ENCODE results near the gene KLHL22. TPM values are rescaled to one million over a fixed set of nuclear protein-coding genes. Genes with fewer than 3 reads are reported as not detected.

Gene KLHL22
- total and polyA plus RNA-seq, 5 experiments from 2014 or later = 16.1 to 71.9 (median 25.4) TPM

GRCh38 chr22:20426259-20426615 is 69.4 kb downstream of the KLHL22 start:
- Mint-ChIP-seq H3K36me3 (peaks cover 0 to 2% (median 0%) of the 10 kb centered on the region in 3 donors), H3K27me3 (peaks cover 11 to 37% (median 17%) of the 10 kb centered on the region in 5 donors), H3K4me3 (peak overlapping the region in 7 of 10 donors; percentile 4 to 50 (median 38)), H3K27ac (no peak overlapping the region), H3K9me3 (peaks cover 0 to 2% (median 0%) of the 10 kb centered on the region in 9 donors), H3K4me1 (peaks cover 6 to 36% (median 28%) of the 10 kb centered on the region in 4 donors)
- DNase-seq (no peak), ATAC-seq (no peak)
- POLR2A ChIA-PET = no interaction called here

DNA sequence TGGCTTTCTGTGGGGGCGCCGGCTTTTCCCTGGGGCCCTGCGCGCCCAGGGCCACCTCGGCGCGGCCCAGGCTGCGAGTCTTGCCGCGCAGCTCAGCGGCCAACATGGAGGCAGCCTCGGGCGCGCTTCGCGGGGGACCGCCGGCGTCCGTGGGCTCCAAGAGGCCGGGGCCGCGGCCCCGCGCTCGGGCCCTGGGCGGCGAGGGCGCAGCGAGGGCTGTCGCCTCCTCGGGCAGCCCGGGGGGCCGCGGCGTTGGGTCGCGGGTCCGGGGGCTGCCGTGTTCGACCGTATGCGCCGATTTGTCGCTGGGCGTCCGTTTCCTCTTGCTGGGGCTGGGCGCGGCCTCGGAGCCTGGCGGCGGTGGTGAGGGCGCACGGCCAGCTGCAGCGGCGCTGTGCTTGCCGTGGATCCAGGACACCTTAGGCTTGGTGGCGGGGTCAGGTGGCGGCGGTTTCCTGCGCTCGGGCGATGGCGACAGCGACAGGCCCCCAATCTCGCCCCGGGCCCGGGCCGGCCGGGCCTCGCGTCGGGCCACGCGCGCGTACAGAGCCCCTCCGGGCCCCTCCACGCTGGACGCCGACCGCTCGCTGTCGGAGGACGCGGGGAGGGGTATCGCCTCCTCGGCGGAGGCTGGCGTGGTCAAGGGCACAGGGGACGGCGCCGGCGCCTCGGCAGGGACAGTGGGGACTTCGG is 69.9 kb downstream of the KLHL22 start:
- no peak for ATAC-seq
- POLR2A ChIA-PET = no interaction called here
- peaks cover 11 to 35% (median 17%) of the 10 kb centered on the region in 5 donors for H3K27me3 Mint-ChIP-seq
- no peak for DNase-seq
- peaks cover 0 to 2% (median 0%) of the 10 kb centered on the region in 9 donors for H3K9me3 Mint-ChIP-seq
- peaks cover 0 to 2% (median 0%) of the 10 kb centered on the region in 3 donors for H3K36me3 Mint-ChIP-seq
- H3K27ac Mint-ChIP-seq = no peak overlapping the region
- peaks cover 6 to 31% (median 26%) of the 10 kb centered on the region in 4 donors for H3K4me1 Mint-ChIP-seq
- H3K4me3 Mint-ChIP-seq = peak overlapping the region in 1 of 10 donors; percentile 63

DNA sequence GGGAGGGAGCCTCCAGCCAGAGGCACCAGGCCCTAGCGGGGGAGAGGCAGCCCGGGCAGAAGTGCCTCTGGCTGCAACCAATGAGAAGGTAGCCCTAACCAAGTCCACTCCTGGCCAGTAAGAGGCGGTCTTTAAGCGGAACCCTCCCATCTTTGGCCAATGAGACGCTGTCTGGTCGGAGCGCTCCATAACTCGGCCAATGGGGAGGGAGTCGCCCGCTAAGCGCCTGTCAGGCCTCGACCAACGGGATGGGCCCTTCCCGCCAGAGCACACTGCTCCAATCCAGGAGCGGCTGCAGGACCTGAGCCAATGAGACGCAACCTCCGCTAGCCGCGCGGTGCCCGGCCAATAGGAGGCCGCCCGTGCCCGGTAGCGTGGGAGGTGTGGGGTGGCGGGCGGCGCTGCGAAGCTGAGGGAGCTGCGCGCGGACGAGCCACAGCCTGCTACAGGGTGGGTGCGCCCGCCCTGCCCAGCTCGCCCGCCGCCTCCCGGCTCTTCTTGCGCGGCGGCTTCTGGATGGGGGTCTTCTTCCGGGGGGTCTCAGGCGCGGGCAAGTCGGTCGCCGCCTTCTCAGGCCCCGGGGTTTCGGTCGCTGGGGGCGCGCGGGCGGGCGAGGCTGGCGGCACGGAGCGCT is 70.5 kb downstream of the KLHL22 start:
- H3K9me3 Mint-ChIP-seq = peaks cover 0 to 2% (median 0%) of the 10 kb centered on the region in 9 donors
- H3K36me3 Mint-ChIP-seq = peaks cover 0 to 2% (median 0%) of the 10 kb centered on the region in 3 donors
- peaks cover 6 to 25% (median 21%) of the 10 kb centered on the region in 4 donors for H3K4me1 Mint-ChIP-seq
- no peak overlapping the region for H3K27ac Mint-ChIP-seq
- H3K4me3 Mint-ChIP-seq = peak overlapping the region in 7 of 10 donors; percentile 4 to 70 (median 62)
- peak in 1 of 2 donors; percentile 22 for ATAC-seq
- DNase-seq = no peak
- H3K27me3 Mint-ChIP-seq = peaks cover 11 to 30% (median 17%) of the 10 kb centered on the region in 5 donors
- POLR2A ChIA-PET = interaction anchor here (0.7 kb wide), 1 partner anchor 116 kb away, joined by 3 read pairs; no protein-coding TSS in a partner anchor

GRCh38 chr22:20424568-20424931 is 71.0 kb downstream of the KLHL22 start:
- no peak overlapping the region for H3K27ac Mint-ChIP-seq
- H3K4me3 Mint-ChIP-seq = peak overlapping the region in 5 of 10 donors; percentile 48 to 71 (median 67)
- peaks cover 0 to 2% (median 0%) of the 10 kb centered on the region in 9 donors for H3K9me3 Mint-ChIP-seq
- POLR2A ChIA-PET = interaction anchor here (0.7 kb wide), 1 partner anchor 117 kb away, joined by 3 read pairs; no protein-coding TSS in a partner anchor
- H3K27me3 Mint-ChIP-seq = peaks cover 11 to 30% (median 17%) of the 10 kb centered on the region in 5 donors
- DNase-seq = no peak
- no peak for ATAC-seq
- peaks cover 0 to 2% (median 0%) of the 10 kb centered on the region in 3 donors for H3K36me3 Mint-ChIP-seq
- peaks cover 6 to 24% (median 19%) of the 10 kb centered on the region in 4 donors for H3K4me1 Mint-ChIP-seq

- ATAC-seq (no peak), DNase-seq (no peak)
- POLR2A ChIA-PET = interaction anchor here (0.7 kb wide), 1 partner anchor 117 kb away, joined by 3 read pairs; no protein-coding TSS in a partner anchor
- Mint-ChIP-seq H3K4me3 (peak overlapping the region in 7 of 10 donors; percentile 32 to 71 (median 44)), H3K27me3 (peaks cover 10 to 30% (median 16%) of the 10 kb centered on the region in 5 donors), H3K27ac (peak overlapping the region in 3 of 10 donors; percentile 47 to 70 (median 59)), H3K9me3 (peaks cover 0 to 2% (median 0%) of the 10 kb centered on the region in 9 donors), H3K4me1 (peaks cover 5 to 22% (median 17%) of the 10 kb centered on the region in 4 donors), H3K36me3 (peaks cover 0 to 2% (median 0%) of the 10 kb centered on the region in 3 donors)
Measured at GRCh38 chr22:20423906-20424551, 71.6 kb downstream of the KLHL22 start.

- Mint-ChIP-seq H3K9me3 (peaks cover 0 to 2% (median 0%) of the 10 kb centered on the region in 9 donors), H3K4me1 (peaks cover 2 to 18% (median 13%) of the 10 kb centered on the region in 4 donors), H3K36me3 (peaks cover 0 to 2% (median 0%) of the 10 kb centered on the region in 3 donors), H3K27ac (peak overlapping the region in 4 of 10 donors; percentile 47 to 80 (median 64)), H3K4me3 (peak overlapping the region in 8 of 10 donors; percentile 32 to 73 (median 44)), H3K27me3 (peaks cover 7 to 28% (median 13%) of the 10 kb centered on the region in 5 donors)
- DNase-seq (no peak), ATAC-seq (no peak)
- POLR2A ChIA-PET = interaction anchor here (0.6 to 0.7 kb wide), 2 partner anchors 18 to 95 kb away, joined by 3 to 4 read pairs; no protein-coding TSS in a partner anchor
Measured at GRCh38 chr22:20423008-20423905, 72.3 kb downstream of the KLHL22 start.

DNA sequence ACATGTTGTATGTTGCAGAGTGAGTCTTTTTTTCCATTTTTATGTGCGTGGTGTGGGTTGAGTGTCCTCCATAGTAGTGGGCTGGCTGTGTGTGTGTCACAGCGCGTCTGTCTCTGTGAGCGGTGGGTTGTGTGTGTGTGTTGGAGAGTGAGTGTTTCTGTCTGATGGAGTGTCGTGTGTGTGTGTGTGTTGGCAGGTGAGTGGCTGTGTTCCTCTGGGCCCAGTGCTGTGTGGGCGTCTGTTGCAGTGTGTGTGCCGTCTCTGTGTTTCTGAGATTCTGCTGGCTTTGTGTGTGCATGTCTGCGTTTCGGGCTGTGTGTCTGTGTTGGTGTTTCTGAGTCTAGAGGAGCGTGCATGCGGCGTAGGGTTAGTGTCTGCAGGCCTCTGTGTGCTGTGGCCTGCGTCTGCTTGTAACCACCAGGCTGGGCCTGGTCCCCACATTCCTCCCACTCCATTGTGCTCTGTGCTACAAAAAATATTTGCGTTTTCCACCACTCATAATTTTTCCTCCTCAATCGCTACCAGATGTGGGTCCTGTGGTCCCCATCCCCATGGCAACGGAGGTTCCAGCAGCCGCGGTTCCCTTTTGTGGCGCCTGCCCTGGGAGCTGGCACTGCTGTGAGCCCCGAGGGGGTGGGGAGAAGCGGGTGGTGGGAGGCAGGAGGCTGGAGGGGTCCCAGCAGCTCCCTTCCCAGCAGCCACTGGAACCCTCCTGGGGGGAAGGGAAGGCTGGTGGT is 73.2 kb downstream of the KLHL22 start:
- no peak overlapping the region for H3K27ac Mint-ChIP-seq
- ATAC-seq (no peak), DNase-seq (no peak)
- no peak overlapping the region for H3K4me3 Mint-ChIP-seq
- peaks cover 0 to 2% (median 0%) of the 10 kb centered on the region in 9 donors for H3K9me3 Mint-ChIP-seq
- POLR2A ChIA-PET = interaction anchor here (0.7 kb wide), 1 partner anchor 19 kb away, joined by 3 read pairs; no protein-coding TSS in a partner anchor
- H3K27me3 Mint-ChIP-seq = peaks cover 5 to 25% (median 8%) of the 10 kb centered on the region in 5 donors
- H3K36me3 Mint-ChIP-seq = peaks cover 0 to 2% (median 0%) of the 10 kb centered on the region in 3 donors
- H3K4me1 Mint-ChIP-seq = peaks cover 2 to 15% (median 11%) of the 10 kb centered on the region in 4 donors

DNA sequence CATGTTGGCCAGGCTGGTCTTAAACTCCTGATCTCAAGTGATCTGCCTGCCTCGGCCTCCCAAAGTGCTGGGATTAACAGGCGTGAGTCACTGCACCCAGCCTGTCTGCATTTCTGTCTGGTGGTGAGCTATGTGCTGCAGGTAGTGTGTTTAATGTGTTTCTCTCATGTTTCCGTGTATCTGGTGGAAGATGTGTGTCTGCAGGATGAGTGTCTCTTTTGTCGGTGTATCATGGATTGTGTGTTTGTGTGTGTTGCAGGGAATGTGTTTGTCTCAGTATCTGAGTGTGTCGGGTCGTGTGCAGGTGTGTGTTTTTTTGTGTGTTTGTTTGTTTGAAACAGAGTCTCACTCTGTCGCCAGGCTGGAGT is 74.1 kb downstream of the KLHL22 start:
- POLR2A ChIA-PET = no interaction called here
- Mint-ChIP-seq H3K27me3 (peaks cover 0 to 16% (median 1%) of the 10 kb centered on the region in 5 donors), H3K4me3 (no peak overlapping the region), H3K27ac (no peak overlapping the region), H3K9me3 (peaks cover 0 to 2% (median 0%) of the 10 kb centered on the region in 9 donors), H3K4me1 (peaks cover 2 to 9% (median 7%) of the 10 kb centered on the region in 4 donors), H3K36me3 (peaks cover 0 to 2% (median 0%) of the 10 kb centered on the region in 3 donors)
- ATAC-seq (no peak), DNase-seq (no peak)

- no peak overlapping the region for H3K27ac Mint-ChIP-seq
- peaks cover 2 to 9% (median 5%) of the 10 kb centered on the region in 4 donors for H3K4me1 Mint-ChIP-seq
- DNase-seq (no peak), ATAC-seq (no peak)
- H3K9me3 Mint-ChIP-seq = peaks cover 0 to 2% (median 0%) of the 10 kb centered on the region in 9 donors
- no peak overlapping the region for H3K4me3 Mint-ChIP-seq
- H3K36me3 Mint-ChIP-seq = peaks cover 0 to 2% (median 0%) of the 10 kb centered on the region in 3 donors
- peaks cover 0 to 12% (median 1%) of the 10 kb centered on the region in 5 donors for H3K27me3 Mint-ChIP-seq
- POLR2A ChIA-PET = no interaction called here
Measured at GRCh38 chr22:20420157-20420842, 75.3 kb downstream of the KLHL22 start.

DNA sequence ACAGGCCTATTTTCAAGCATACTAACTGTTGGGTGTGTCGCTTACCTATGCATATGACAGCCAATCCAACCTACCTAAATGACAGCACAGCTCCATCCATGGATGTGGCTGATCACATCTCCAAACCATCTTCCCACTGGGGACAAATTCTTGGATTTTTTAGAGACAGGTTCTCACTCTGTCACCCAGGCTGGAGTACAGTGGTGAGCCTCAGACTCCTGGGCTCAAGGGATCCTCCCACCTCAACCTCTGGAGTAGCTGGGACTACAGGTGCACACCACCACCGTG is 76.0 kb downstream of the KLHL22 start:
- Mint-ChIP-seq H3K4me1 (peaks cover 2 to 7% (median 5%) of the 10 kb centered on the region in 4 donors), H3K9me3 (peaks cover 0 to 2% (median 0%) of the 10 kb centered on the region in 9 donors), H3K36me3 (peaks cover 0 to 2% (median 0%) of the 10 kb centered on the region in 3 donors), H3K4me3 (peak overlapping the region in 1 of 10 donors; percentile 48), H3K27ac (peak overlapping the region in 1 of 10 donors; percentile 6), H3K27me3 (peaks cover 0 to 9% (median 1%) of the 10 kb centered on the region in 5 donors)
- no peak for ATAC-seq
- POLR2A ChIA-PET = interaction anchor here (2.1 to 2.9 kb wide), 2 partner anchors 10 to 44 kb away, joined by 6 to 14 read pairs; no protein-coding TSS in a partner anchor
- DNase-seq = no peak

Data from naive thymus-derived CD8-positive, alpha-beta T cell (primary cell).